Activated CD4-positive, alpha-beta T cell treated with anti-CD3 and anti-CD28 coated beads, Interleukin-2, amount 50 U/mL, for 1 hour (primary cell): Measurements from ENCODE around the gene CASKIN1.

Experiments used
- DNase-seq: peaks from one replicate; pipeline ENCODE4 v3.0.0-alpha.2; 2020

CASKIN1 gene

DNA sequence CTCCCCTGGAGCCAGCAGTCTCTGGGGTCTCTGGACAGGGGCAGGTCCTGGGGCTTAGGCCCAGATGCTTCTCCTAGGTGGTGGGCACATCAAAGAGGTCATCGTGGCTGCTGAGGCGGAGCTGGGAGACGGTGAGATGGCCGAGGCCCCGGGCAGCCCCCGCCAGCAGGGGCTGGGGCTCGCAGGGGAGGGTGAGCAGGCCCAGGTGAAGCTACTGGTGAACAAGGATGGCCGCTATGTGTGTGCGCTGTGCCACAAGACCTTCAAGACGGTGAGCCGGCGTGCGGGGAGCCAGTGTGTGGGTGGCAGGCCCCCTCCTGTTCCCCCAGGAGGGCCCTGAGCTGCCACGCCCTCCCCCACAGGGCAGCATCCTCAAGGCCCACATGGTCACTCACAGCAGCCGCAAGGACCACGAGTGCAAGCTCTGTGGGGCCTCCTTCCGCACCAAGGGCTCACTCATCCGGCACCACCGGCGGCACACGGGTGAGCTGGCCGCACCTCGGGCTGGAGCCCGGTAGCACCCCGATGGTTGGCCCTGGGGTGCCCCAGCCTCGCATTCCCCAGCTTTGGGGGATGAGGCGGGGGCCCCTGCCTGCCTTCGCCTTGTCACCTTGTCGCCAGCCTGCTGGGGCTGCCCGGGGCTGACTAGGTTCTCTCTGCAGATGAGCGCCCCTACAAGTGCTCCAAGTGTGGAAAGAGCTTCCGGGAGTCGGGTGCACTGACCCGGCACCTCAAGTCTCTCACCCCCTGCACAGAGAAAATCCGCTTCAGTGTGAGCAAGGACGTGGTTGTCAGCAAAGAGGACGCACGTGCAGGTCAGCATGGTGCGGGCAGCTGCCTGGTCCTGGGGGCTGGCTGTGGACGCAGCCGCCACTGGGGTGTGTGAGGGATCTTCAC lies 35.9 kb upstream of the CASKIN1 start:
- DNase-seq, result no peak

DNA sequence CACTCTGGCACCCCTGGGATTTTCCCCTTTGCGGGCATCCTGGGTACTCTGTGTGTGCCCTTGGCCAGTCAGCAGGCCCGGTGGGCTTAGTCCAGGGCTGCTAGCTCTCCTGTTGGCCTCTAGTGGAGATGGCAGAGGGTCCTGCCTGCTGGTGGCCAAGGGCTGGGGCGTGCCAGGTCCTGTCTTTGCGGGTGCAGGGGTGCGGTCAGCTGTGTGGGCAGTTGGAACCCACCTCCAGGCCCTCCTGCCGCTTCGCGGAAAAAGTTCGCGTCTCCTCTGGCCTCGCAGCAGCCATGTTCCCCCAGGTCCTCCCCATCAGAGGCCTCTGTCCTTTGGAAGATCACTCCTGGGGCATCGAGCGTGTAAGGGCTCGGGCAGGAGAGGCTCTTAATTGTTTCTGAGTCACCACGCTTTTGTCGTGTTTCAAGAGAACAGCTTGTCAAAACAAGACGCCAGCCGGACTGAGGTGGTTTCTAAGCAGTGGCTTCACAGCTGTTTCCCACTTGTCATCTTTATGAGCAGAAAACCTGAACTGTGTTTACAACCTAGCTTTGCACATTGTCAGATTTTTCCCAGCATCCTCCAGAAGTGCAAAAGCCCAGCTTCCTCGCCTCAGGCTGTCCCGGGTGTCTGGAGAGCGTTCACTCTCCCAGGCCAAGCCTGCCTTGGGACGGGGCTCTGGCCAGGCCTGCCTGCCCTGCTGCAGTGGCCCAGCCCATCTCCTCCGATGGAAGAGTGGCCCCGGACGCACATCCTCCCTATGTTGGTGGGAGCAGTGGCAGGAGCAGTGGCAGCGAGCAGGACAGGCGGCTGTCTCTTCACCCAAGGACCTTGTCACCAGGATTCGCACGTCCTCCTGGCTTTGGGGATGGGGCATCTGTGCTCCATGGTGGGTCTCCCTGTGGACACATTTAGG lies 34.9 kb upstream of the CASKIN1 start:
- DNase-seq, result no peak

DNA sequence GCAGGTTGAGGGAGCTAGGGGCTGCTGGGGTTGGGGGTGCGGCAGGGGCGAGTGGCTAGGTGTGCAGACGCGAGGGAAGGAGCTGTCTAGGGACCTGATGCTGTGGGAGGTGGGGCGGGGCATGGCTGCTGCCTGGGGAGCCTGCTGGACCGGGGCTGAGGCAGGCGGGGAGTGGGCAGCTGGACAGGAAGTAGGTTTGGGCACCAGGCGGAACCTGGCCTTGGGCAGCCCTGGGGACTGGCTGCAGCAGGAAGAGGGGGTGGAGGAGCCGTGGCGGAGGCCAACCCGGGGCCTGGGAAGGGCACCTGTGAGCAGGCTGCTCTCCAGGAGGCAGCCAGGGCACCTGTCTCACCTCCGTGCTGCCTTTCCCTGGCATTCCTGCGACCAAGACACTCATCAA lies 34.0 kb upstream of the CASKIN1 start:
- no peak for DNase-seq

DNA sequence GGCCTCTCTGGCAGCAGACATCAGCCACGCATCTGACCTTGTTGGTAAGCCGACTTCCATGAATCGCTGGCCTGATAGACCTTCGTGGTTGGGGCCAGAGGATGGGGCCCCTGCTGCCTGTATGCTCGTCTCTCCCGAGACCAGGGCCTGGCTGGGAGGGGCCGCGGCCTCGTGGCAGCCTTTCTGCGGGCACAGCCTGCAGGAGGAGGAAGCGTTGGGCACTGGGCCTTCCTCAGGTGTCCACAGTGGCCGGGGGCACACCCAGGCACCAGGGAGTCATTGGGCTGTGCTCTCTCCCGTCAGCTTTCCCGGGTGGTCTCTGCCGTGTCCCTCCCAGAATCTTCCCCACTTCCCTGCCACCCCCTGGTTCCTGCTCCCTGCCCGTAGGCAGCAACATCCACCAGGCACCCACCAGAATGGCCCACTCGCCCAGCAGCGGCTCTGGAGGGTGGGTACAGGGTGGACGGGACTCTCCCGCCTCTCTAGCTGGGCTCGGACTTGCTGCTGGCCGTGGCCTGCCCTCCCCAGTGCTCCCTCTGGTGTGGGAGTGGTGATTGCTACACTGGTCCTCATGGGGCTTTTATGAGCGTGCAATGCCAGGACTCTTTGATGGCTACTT lies 33.3 kb upstream of the CASKIN1 start:
- no peak for DNase-seq

DNA sequence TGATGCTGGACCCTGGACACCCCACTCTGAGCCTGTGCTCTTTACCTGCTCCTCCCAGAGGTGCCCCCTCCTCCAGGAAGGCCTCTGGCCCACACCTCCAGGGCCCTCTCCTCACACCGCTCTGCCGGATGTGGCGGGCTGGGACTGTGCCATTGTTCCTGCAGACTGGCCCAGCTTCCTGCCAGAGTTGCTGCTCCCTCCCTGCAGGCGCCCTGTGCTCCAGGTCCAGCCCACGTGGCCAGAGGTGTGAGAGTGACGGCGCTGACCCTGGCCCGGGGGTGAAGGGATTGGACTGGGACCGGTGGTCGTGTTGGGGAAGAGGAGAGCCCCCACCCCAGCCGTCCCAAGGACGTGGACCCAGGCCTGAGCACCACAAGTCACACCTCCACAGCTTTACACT lies 32.7 kb upstream of the CASKIN1 start:
- no peak for DNase-seq

DNA sequence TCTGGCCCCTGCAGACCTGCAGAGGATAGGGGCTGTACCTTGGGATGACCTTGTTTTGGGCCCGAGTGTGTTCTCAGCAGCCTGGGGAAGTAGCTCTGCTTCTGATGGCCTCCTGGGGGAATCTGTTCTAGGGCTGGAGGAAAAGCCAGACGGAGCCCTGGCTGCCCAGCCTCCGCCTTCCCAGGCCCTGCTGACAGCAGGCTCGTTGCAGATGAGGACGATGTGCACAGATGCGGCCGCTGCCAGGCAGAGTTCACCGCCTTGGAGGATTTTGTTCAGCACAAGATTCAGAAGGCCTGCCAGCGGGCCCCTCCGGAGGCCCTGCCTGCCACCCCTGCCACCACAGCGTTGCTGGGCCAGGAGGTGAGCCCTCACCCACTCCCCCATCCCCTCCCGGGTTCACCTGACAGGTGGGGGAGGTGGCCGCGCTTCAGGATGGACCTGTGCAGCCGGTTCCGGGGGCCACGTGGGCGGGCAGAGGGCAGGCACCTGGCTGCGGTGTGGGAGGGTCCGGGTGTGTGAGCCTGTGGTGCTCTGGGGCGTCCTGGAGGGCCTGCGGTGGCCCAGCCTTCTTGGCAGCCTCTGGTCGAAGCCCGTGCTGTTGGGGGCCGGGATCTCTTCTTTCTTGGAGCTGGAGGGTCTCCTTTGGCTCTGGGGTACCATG lies 31.9 kb upstream of the CASKIN1 start:
- no peak for DNase-seq

DNA sequence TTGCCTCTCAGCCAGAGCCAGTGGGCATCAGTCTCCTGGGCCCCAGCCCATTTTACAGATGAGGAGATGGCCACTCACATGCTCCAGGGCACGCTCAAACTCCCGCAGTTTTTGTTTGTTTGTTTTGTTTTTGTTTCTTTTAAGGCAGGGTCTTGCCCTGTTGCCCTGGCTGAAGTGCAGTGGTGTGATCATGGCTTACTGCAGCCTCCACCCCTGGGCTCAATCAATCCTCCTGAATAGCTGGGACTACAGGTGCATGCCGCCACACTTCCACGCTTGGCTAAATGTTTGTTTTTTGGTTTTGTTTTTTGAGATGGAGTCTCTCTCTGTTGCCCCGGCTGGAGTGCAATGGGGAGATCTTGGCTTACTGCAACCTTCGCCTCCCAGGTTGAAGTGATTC lies 30.5 kb upstream of the CASKIN1 start:
- DNase-seq, result no peak

DNA sequence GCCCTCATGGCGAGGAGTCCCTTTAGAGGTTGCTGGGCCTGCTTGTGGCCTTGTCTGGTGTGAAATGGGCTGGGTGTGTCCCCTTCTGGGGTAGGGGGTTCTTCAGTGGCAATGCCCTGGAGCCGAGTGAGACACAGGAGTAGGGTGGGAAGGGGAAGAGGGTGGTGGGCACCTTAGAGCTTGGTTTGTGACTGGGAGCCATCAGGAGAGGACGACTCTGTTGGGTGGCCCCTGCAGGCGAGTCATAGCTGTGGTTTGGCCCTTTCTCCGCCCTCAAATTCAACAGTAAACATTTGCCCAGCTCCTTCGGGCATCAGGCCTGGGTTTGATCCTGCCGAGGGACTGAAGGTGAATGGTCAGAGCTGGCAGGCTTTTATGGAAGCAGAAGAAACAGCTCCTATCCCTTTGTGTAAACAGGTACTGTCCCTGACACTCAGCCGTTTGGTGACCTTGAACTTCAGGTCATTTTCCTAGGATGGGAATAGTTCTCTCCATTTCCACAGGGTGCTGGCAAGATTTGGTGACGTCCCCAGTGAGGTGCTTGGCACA lies 29.9 kb upstream of the CASKIN1 start:
- DNase-seq, result no peak

DNA sequence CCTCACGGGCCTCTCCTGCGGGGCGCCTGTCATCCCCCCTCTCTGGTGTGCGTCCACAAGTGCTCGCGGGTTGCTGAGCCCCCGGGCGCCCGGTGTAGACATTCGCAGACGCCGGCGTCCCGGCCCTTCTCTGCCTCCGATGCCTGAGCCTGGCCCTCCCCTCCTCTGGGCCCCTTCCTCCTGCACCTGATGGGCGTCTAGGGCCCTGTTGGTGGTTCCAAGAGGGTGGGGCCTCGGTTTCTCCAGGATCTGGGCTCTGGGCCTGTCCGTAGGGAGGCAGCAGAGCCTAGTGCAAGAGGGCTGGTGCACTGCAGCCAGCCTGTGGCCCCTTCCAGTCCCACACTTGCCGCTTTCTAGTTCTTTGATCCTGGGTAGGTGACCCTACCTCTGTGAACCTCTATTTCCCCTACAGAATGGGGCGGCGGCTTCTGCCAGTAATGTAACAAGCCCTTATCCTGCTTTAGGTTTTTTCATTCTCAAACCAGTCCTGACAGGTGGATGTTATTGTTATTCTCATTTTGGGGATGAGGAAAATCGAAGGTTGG lies 27.6 kb upstream of the CASKIN1 start:
- no peak for DNase-seq

DNA sequence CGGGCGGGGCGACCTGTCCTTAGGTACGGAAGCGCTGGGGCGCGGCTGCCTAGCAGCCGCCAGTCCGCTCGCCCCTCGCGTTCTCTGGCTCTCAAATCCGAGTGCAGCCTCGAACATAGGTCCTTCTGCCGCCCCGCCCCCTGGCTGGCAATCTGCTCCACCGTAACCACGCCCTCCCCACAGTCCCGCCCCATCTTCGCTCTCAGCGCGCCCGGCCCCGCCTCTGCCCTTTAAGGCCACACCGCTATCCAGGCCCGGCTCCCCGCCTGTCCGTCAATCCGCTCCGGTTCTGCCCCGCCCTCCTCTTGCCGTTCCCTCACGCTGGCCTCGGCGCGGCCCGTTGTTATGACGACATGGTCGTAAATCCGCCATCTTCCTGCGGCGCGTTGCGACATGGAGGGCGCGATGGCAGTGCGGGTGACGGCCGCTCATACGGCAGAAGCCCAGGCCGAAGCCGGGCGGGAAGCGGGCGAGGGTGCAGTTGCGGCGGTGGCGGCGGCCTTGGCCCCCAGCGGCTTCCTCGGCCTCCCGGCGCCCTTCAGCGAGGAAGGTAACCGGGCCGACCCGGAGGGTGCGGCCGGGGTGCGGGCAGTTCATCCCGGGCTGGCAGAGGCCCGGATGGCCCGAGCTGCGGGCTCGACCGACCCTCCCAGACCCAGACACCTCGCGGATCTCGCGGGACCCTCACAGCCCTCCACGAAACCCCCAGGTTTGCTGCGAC lies 27.0 kb upstream of the CASKIN1 start, which contains the start of gene E4F1:
TSS of gene E4F1 (plus strand) at position 371 of the 721 bp plus-strand sequence. CDS start at position 394, 23 bp downstream.
- DNase-seq, result peak; percentile 99

DNA sequence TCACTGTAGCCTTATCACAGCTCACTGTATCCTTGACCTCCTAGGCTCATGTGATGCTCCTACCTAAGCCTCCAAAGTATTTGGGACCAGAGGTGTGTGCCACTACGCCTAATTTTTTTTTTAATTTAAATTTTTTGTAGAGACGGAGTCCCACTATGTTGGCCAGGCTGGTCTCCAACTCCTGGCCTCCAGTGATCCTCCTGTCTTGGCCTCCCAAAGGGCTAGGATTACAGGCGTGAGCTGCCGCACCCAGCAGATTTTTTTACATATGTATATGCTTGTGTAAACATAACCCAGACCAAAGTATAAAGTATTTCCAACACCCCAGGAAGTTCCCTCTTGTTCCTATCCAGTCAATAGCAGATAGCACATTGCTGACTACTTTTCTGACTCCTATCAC lies 19.9 kb upstream of the CASKIN1 start:
- no peak for DNase-seq

DNA sequence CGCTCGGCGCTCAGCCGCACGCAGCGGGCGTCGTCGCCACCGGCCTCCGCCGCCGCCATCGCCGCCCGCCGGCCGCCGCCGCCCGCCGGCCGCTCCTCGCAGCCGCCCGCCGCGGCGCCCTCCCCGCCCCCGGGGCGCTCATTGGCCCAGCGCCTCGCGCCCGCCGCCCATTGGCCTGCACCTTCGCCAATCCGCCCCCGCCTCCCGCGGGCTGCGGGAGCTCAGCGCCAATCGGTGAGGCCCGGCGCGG lies 18.2 kb upstream of the CASKIN1 start, which contains the start of gene PGP:
TSS of gene PGP (minus strand) at position 122 of the 250 bp plus-strand sequence. CDS start at position 59, 63 bp downstream.
- DNase-seq, result no peak

DNA sequence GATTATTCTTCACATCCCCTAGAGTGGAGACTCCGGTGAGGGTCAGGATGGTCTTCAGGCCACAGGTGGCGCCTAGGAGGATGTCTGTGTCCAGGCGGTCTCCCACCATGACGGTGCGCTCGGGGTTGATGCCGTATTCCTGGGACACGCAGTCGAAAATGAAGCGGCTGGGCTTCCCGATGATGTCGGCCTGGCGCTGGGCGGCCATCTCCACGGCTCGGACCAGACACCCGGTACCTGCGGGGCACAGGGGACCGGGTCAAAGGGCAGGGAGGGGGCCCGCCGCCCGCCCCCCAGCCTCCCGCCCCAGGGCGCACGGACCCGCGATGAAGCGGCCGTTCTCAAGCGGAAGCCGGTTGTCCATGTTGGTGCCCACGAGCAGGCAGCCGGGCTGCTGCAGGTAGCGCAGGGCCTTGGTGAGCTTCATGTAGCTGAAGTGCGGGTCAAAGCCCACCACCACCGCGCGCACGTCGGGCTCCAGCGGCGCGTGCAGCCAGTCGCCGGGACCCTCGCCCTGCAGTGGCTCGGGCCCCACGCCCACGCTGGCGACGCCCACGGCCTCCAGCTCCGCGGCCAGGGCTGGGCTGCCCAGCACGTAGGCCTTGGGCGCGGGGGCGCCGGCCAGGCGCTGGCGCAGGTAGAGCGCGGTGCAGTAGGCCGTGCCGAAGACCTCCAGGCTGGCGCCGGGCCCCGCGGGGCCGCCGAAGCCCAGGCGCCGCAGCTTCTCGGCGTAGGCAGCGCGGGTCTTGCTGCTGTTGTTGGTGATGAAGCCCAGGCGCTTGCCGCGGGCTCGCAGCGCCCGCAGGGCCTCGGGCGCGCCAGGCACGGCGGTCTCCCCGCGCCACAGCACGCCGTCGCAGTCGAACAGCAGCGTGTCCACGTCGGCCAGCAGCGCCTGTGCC lies 17.7 kb upstream of the CASKIN1 start:
- DNase-seq, result no peak

DNA sequence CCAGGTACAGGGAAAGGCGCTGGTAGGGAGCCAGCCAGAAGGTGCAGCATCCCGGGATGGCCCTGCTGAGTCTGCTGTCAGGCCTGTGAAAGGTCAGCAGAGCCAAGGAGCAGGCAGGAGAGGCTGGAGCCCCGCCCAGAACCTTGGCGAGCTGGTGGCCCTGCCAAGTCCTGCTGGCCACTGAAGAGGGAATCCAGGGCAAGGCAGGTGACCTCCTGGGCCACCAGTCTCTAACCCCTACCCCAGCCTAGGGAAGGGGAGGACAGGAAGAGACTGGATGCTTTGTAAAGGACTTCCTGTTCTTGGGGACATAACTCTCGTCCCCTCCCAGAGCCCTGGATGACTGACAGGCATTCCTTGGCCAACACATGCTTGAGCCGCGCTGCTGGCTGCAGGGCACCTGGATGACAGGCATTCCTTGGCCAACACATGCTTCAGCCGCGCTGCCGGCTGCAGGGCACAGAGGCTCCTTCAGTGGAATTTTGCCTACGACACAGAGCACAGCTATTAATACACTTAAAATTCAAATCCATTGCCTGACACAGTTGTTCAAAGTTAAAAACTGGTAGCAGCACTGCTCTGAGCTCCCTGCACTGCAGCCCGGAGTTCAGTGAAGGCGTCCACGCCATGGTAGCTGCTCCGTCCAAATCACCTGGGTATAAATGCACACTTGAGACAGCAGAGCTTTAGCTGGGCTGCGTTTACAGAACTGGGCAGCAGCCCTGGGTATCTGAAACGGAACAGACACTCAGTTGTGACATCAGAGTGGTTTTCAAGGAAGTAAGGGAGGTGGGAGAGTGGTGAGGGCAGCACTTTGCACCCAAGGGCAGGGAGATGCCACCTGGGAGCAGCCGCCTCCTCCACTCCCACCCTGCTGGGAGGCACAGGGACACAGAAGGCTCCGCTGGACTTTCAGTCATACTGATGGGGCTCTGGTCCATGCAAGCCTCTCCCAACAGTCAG lies 16.2 kb upstream of the CASKIN1 start:
- no peak for DNase-seq

DNA sequence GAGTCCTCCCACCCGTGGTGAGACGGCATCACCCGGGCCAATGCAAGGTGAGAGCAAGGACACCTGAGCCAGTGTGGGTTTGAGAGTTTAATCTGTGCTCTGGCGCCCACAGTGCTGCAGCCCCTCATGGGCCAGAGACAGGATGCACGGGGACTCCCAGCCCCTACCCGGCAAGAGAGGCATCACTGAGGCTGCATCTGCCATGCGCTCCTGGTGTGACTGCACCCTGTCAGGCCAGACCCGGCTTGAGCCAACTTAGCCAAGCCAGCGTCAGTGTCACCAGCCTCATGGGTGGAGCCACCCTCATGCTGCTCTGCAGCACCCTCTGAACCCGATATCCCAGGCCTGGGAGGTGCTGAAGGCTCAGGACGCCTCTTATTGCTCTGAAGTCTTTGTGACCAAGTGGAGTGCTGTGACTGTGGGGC lies 15.5 kb upstream of the CASKIN1 start:
- DNase-seq, result no peak

DNA sequence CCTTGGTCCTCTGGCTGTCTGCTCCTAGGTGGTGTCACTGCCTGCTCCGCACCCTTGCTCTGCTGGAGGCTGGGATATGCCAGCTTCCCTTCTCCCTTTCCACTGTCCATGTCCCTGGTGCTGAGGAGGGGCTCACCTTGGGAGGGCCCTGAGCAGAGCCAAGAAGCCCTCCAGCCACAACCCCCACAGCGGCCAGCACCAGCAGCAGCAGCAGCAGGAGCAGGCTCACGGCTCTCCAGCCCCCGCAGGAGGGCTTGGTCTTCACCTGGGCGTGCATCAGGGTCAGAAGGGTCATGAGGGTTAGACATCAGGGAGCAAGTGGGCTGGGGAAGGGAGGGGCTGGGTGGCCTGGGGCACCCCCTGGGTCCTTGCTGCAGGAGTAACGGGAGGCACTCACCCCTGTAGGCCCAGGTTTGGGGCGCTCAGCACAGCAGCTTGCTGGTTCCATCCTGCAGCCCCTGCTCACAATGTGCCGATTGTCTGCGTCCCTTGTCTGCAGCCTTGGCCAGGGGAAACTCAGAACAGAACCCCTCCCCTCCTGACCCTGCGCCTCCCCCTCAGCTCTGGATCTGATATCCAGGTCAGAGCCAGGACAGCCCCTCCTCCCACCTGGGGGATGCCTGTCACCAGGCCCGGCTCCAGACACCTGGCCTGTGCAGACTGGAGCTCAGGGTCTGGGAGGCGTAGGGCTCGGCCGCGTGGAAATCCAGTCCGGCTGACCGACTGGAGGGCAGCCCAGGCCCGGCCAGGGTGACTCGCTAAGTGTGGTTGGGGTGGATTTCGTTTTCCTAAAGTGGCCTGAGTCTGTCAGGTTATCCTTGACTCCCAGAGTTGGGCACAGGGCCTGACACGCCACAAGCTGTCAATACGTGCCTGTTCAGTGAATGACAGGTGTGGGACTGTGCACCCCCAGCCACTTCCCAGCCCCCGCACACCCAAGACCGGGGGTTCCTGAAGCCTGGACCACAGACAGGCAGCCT lies 14.3 kb upstream of the CASKIN1 start, which contains the start of gene BRICD5:
TSS of gene BRICD5 (minus strand) at position 478 of the 980 bp plus-strand sequence. CDS start at position 448, 30 bp downstream.
- DNase-seq, result no peak

DNA sequence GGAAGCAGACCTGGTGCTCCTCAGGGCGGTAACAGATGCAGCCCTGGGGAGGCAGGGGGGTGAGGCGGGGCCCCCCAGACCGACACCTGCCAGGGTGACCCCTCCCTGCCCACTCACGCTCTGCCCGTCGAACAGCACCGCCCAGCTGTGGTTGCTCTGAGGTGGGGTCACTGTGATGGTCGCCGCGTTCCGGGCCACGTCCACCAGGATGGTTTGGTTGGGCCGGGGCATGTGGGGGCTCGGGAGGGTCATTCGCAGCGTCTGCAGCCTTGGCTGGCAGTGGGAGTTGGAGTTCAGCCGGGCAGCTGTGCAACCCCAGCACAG lies 13.6 kb upstream of the CASKIN1 start:
- DNase-seq, result no peak
